Upper lobe of right lung (tissue), 1 donor: ENCODE data around the gene ARFIP1. TPM values are rescaled to one million over a fixed set of nuclear protein-coding genes. Genes with fewer than 3 reads are reported as not detected.

ENCODE experiments used
- ATAC-seq: fragments of 200-7000 bp; cut with Tn5 transposase; one replicate; pipeline ENCODE4 v1.9.1; 2020; ENCODE audit warnings: mild to moderate bottlenecking, moderate library complexity
- DNase-seq: peaks from one replicate; pipeline ENCODE4 v3.0.0-alpha.2; 2020
- H3K27ac ChIP-seq: fragments of 200-600 bp; one replicate; pipeline ENCODE4 v1.8.0; 2022
- H3K27me3 ChIP-seq: fragments of 200-600 bp; one replicate; pipeline ENCODE4 v1.8.0; 2022; ENCODE audit warnings: mild to moderate bottlenecking
- H3K36me3 ChIP-seq: fragments of 200-600 bp; one replicate; pipeline ENCODE4 v1.8.0; 2022
- H3K4me1 ChIP-seq: fragments of 200-600 bp; one replicate; pipeline ENCODE4 v1.8.0; 2022
- H3K4me3 ChIP-seq: fragments of 200-600 bp; one replicate; pipeline ENCODE4 v1.8.0; 2022; ENCODE audit warnings: mild to moderate bottlenecking
- H3K9me3 ChIP-seq: fragments of 200-600 bp; one replicate; pipeline ENCODE4 v1.8.0; 2022
- intact Hi-C: fragments of 100-400 bp; cut with DNase I; formaldehyde crosslinking; loops from one replicate; pipeline ENCODE4 v1.11.0; 2022
- total RNA-seq: library from RNA; stranded (reverse); fragmentation: NEBNext Ultra II Directional; extraction: Animal tissue kit (Norgen Biotek cat#: 25700); gene quantifications from one replicate; pipeline ENCODE4 v1.2.1, GENCODE V29; 2021
- TF ChIP-seq, protein P1 (sequence below): fragments of 200-600 bp; IDR thresholded peaks from one replicate; pipeline ENCODE4 v1.8.0; 2022; ENCODE audit warnings: antibody characterized with exemption
- donor health status: DM: no; HTN: yes; CAD: no; lungs with severe emphysema.

The ARFIP1 gene
- total RNA-seq, 1 donor from 2014 or later = 29.3 TPM

DNA sequence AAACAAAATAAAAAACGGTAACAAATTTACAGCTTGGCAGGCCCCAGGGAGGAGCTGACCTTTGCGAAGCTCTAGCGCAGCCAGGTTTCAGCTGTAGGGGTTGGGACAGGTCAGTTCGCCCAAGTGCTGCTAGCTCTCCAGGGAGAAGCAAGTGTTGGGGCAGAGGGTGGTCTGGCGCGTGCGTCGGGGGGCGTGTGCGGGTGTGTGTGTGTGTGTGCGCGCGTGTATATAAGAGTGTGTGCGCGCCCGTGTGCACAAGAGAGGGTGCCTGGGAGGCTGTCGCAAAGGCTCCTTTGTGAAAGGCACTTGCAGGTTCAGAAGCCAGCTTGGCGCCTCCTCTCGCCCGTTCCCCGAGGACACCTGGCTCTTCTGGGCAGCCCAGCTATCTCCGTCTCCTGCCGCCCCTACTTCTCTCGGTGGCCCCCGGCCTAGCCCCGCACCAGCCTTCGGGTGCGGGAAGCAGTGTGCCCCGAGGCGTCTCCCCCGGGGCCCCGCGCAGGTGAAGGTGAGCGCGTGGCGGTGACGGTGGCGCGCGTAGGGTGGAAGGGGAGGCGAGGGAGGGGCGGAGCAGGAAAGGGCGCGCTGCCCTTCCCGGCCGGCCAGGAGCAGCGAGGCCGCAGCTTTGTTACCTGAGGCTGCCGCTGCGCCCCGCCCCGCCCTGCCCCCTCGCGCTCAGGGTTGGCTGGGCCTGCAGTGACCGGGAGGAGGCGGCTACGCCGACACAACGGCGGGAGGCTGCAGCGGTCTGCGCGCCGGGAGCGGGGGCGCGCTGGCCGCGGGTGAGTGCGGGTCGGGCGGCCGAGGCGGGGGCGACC is 156.1 kb downstream of the ARFIP1 start, which contains the start of gene FHDC1:
Gene FHDC1, plus strand, starts transcription at position 693 of the 815 bp plus-strand sequence. CDS start 6,735 bp downstream, outside the sequence.
- TF ChIP-seq, protein P1, sequence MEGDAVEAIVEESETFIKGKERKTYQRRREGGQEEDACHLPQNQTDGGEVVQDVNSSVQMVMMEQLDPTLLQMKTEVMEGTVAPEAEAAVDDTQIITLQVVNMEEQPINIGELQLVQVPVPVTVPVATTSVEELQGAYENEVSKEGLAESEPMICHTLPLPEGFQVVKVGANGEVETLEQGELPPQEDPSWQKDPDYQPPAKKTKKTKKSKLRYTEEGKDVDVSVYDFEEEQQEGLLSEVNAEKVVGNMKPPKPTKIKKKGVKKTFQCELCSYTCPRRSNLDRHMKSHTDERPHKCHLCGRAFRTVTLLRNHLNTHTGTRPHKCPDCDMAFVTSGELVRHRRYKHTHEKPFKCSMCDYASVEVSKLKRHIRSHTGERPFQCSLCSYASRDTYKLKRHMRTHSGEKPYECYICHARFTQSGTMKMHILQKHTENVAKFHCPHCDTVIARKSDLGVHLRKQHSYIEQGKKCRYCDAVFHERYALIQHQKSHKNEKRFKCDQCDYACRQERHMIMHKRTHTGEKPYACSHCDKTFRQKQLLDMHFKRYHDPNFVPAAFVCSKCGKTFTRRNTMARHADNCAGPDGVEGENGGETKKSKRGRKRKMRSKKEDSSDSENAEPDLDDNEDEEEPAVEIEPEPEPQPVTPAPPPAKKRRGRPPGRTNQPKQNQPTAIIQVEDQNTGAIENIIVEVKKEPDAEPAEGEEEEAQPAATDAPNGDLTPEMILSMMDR = no peak
- ATAC-seq (peak; percentile 94), DNase-seq (peak; percentile 94)
- intact Hi-C loops = no loop called here
- Histone ChIP-seq H3K9me3 (no peaks in the 10 kb centered on the region), H3K4me1 (peaks cover 8% of the 10 kb centered on the region), H3K4me3 (peak within 1 kb of the TSS; percentile 68), H3K36me3 (no peaks in the 10 kb centered on the region), H3K27ac (peak within 1 kb of the TSS; percentile 84), H3K27me3 (peaks cover 3% of the 10 kb centered on the region)

DNA sequence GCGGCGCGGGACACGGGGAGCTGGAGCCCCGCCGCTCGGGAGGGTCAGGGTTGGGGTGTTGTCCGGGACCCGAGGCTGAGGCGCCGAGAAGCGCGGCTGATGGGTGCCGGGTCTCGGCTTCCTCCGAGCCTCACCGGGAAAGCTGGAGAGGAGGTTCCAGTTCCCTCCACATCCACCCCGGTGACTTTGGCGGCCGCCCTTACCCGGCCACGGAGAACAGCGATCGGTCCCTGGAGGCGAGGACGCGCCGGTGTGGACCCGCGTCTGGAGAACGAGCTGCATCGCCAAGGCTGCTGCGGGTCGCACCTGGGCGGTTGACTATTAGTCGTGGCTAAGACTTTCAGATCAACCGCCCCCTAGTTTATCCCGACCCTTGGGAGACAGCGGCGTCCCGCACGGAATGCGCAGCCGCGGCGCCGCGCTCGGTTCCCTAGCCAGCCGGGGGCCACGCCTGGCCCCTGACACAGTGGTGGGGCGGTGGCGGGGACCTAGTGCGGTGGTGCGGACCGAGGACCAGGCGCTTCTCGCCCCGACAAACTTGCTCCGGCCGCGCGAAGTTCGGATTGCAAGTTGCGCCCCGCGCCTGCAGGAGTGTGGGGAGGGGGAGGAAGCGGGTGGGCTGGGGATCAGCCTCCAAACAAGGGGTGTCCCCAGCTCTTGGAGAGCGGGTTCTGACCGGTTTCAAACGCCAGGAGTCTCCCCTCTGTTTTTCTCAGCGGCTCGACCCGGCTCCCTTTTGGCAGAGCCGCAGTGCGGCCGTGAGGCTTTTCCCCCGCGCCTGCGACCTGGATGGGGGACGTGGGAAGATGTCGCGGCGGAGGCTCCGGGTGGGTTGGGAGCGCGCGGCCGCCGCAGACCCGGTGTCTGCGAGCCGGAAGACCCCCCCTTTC is 156.9 kb downstream of the ARFIP1 start:
- ATAC-seq (peak; percentile 43), DNase-seq (peak; percentile 77)
- TF ChIP-seq, protein P1 = no peak
- Histone ChIP-seq H3K4me3 (peak overlapping the region; percentile 68), H3K4me1 (peaks cover 8% of the 10 kb centered on the region), H3K27ac (peak overlapping the region; percentile 73), H3K9me3 (no peaks in the 10 kb centered on the region), H3K36me3 (no peaks in the 10 kb centered on the region), H3K27me3 (peaks cover 3% of the 10 kb centered on the region)
- intact Hi-C loops = no loop called here

DNA sequence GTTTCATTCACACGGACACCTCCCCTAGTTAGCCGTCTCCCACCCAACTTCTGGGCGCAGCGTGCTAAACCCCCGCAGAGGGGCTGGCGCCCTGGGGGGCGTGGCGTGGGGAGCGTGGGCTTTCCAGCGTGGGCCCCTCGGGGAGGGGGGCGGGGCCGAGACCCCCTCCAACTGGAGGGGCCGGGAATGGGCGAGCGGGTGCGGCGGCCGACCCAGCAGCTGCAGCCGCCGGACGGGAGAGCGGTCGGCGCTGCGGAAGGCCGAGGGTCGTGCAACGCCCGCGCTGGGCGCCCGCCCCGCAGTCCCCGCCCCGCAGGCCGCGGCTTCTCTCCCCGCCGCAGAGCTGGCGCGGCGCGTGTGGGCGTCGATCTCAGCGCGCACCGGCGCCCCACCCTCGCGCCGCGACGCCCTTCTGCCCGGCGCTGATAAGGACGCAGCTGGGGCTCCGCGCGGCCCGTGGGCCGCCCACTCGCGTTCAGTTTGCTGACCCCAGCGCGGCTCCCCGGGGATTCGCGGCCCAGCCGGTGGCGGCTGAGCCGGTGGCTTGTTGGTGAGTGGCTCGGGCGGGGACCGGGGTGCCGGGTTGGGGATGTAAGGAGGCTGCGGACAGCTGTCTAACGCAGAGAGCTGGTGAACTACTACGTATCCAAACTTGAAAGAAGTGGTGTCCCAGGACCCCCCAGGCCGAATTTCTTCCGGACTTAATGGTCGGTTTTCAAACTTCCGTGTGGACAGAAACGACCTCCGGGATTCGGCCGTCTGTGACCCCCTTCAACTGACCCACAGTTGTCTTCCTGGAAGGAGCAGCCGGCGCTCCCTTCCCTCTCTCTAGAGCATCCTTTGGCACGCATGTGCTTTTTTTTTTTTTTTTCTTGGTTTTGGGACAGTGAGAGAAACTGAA is 157.8 kb downstream of the ARFIP1 start:
- peak overlapping the region; percentile 73 for H3K27ac ChIP-seq
- TF ChIP-seq, protein P1 = no peak
- peak; percentile 62 for ATAC-seq

DNA sequence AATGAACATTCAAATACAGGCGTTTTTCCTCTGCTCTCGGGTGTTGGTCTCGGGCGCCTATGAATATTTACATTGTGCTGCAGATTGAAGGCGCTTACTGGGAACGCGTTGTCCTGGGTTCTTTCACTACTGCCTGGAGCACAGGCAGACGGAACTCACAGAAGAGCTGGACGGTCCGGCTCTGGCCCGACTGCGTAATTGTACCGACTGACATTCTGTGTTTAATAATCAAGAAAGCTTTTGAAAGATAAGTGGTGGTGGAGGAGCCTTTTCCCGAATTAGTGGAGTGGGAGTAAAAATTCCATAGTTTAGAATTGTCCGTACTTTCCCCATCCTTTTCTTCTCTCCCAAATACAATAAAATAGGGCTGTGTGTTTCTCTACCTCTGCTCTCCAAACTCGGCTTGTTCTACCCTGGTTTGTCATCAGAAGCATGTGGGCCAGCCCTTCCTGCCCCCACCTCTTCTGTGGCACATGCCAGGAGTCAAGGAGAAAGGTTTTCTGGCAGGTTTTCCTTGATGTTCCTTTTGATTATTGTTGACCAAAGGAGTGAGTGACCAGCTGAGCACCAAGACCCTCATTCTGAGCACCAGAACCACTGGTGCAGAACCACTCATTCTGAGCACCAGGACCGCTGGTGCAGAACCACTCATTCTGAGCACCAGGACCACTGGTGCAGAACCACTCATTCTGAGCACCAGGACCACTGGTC is 158.6 kb downstream of the ARFIP1 start:
- no peak for ATAC-seq
- TF ChIP-seq, protein P1 = no peak
- Histone ChIP-seq H3K27ac (peak overlapping the region; percentile 73), H3K4me1 (peaks cover 8% of the 10 kb centered on the region), H3K27me3 (peaks cover 3% of the 10 kb centered on the region), H3K9me3 (no peaks in the 10 kb centered on the region), H3K4me3 (peak overlapping the region; percentile 68), H3K36me3 (no peaks in the 10 kb centered on the region)
- DNase-seq = no peak
- intact Hi-C loops = no loop called here

More for the DNA sequence above, 157.8 kb downstream of the ARFIP1 start:
- intact Hi-C loops = no loop called here
- Histone ChIP-seq H3K4me1 (peaks cover 8% of the 10 kb centered on the region), H3K9me3 (no peaks in the 10 kb centered on the region), H3K27me3 (peaks cover 3% of the 10 kb centered on the region), H3K36me3 (no peaks in the 10 kb centered on the region), H3K4me3 (peak overlapping the region; percentile 68)
- peak; percentile 78 for DNase-seq
